ENCODE measurements around the gene DNAJB11.
"Not testable (repeated sequence)": the region's sequence is repeated elsewhere in the genome, so short reads cannot be mapped to it uniquely, and the experiment has no call there.

DNAJB11 gene

GRCh38 chr3:186552408-186553031, 18.0 kb upstream of the DNAJB11 start:
- DNase-seq = no peak

- DNase-seq = no peak
These were observed 5.9 kb upstream of the DNAJB11 start for GRCh38 chr3:186564586-186564985.

GRCh38 chr3:186566772-186567071, 3.8 kb upstream of the DNAJB11 start:
- peak; percentile 62 for DNase-seq

GRCh38 chr3:186567072-186567921, 3.2 kb upstream of the DNAJB11 start, which contains the start of gene TBCCD1:
TBCCD1 (minus strand) TSS chr3:186567339; CDS start chr3:186564329, 3,010 bp downstream.
- DNase-seq = peak; percentile 88

GRCh38 chr3:186569361-186569760, 1.2 kb upstream of the DNAJB11 start:
- not testable (repeated sequence) for DNase-seq

GRCh38 chr3:186569779-186570095, 783 bp upstream of the DNAJB11 start:
- no peak for DNase-seq

- no peak for DNase-seq
These were observed 572 bp downstream of the DNAJB11 start for GRCh38 chr3:186570941-186571643.

GRCh38 chr3:186571644-186572013, 1.1 kb downstream of the DNAJB11 start:
- no peak for DNase-seq

GRCh38 chr3:186577521-186577920, 7.0 kb downstream of the DNAJB11 start:
- no peak for DNase-seq

- no peak for DNase-seq
These were observed 10.3 kb downstream of the DNAJB11 start for GRCh38 chr3:186580785-186581184.

- no peak for DNase-seq
These were observed 12.0 kb downstream of the DNAJB11 start for GRCh38 chr3:186582541-186582940.

GRCh38 chr3:186583831-186584230, 13.3 kb downstream of the DNAJB11 start:
- DNase-seq = no peak

GRCh38 chr3:186586245-186586644, 15.7 kb downstream of the DNAJB11 start:
- not testable (repeated sequence) for DNase-seq

GRCh38 chr3:186587183-186587582, 16.7 kb downstream of the DNAJB11 start:
- DNase-seq = no peak

- DNase-seq = no peak
These were observed 18.1 kb downstream of the DNAJB11 start for GRCh38 chr3:186588632-186589031.

GRCh38 chr3:186589121-186589520, 18.6 kb downstream of the DNAJB11 start:
- no peak for DNase-seq

GRCh38 chr3:186589856-186590579, 19.5 kb downstream of the DNAJB11 start:
- no peak for DNase-seq

- no peak for DNase-seq
These were observed 20.2 kb downstream of the DNAJB11 start for GRCh38 chr3:186590580-186591295.

- no peak for DNase-seq
These were observed 22.2 kb downstream of the DNAJB11 start for GRCh38 chr3:186592682-186593081.

GRCh38 chr3:186593862-186594261, 23.3 kb downstream of the DNAJB11 start:
- no peak for DNase-seq

GRCh38 chr3:186594591-186595113, 24.1 kb downstream of the DNAJB11 start:
- no peak for DNase-seq

- no peak for DNase-seq
These were observed 26.2 kb downstream of the DNAJB11 start for GRCh38 chr3:186596568-186597287.
